ENCODE measurements around the gene MAB21L2. TPM values are rescaled to one million over a fixed set of nuclear protein-coding genes. Genes with fewer than 3 reads are reported as not detected.

The MAB21L2 gene
- polyA plus RNA-seq, 1 donor from 2014 or later: 1.6 TPM

GRCh38 chr4:150572704-150573504 is 9.0 kb upstream of the MAB21L2 start:
- Histone ChIP-seq H3K36me3 (ENCODE audit: insufficient read depth, low read length) (no peaks in the 10 kb centered on the region), H3K27me3 (ENCODE audit: insufficient read depth, low read depth, low read length) (peaks cover 60% of the 10 kb centered on the region), H3K9me3 (ENCODE audit: low read length) (no peaks in the 10 kb centered on the region), H3K4me3 (ENCODE audit: low read length) (no peak overlapping the region), H3K4me2 (ENCODE audit: low read length) (no peak overlapping the region), H3K79me2 (replicated peaks; ENCODE audit: insufficient read depth, low read length) (no peaks in the 10 kb centered on the region), H3K27ac (ENCODE audit: low read length) (no peak overlapping the region), H3K9ac (ENCODE audit: low read length) (no peak overlapping the region), H2AFZ (ENCODE audit: low read depth, low read length) (no peak overlapping the region), H3K9me2 (ENCODE audit: insufficient read depth, low read length) (no peaks in the 10 kb centered on the region), H4K20me1 (ENCODE audit: insufficient read depth) (no peaks in the 10 kb centered on the region), H3F3A (ENCODE audit: insufficient read depth, low read length, poor library complexity, severe bottlenecking) (no peaks in the 10 kb centered on the region)
- TF ChIP-seq RAD21 (conservative IDR thresholded peaks at IDR 0.05) (no peak), SMC3 (conservative IDR thresholded peaks at IDR 0.05; ENCODE audit: poor library complexity) (no peak), REST (IDR thresholded peaks at IDR 0.05; ENCODE audit: borderline replicate concordance) (no peak), EZH2 (IDR thresholded peaks at IDR 0.05; ENCODE audit: borderline replicate concordance, insufficient read depth, low read length, poor library complexity, severe bottlenecking) (no peak), MXI1 (conservative IDR thresholded peaks at IDR 0.05; ENCODE audit: poor library complexity, severe bottlenecking) (no peak), TAF1 (IDR thresholded peaks at IDR 0.05; ENCODE audit: low read depth) (no peak), CTCF (IDR thresholded peaks at IDR 0.05; ENCODE audit: poor library complexity, severe bottlenecking) (no peak), POLR2AphosphoS5 (IDR thresholded peaks at IDR 0.05) (no peak), EP300 (conservative IDR thresholded peaks at IDR 0.05; ENCODE audit: poor library complexity, severe bottlenecking) (no peak)

DNA sequence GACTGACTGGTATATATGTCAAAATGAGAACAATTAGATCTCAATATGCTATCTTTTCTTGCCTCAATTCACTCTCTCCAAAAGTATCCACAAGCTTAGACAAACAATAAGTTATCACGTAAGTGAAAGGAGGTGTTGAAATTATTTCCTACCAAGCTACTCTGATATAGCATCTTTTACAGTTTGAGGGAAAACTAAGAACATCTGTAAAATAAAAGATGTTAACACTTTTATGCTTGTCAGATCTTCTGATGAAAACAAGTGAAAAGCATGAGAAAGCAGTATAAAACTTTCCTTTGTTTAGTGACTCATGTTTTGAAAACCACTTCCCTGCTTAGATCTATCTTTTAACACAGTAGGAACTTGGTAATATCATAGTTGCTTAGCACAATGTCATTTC is 8.4 kb upstream of the MAB21L2 start:
- no peaks in the 10 kb centered on the region for H3K9me2 ChIP-seq (ENCODE audit: insufficient read depth, low read length)
- H3K79me2 ChIP-seq (replicated peaks; ENCODE audit: insufficient read depth, low read length): no peaks in the 10 kb centered on the region
- H3K4me2 ChIP-seq (ENCODE audit: low read length): no peak overlapping the region
- H4K20me1 ChIP-seq (ENCODE audit: insufficient read depth): no peaks in the 10 kb centered on the region
- H3K36me3 ChIP-seq (ENCODE audit: insufficient read depth, low read length): no peaks in the 10 kb centered on the region
- H3K27ac ChIP-seq (ENCODE audit: low read length): no peak overlapping the region
- H3K27me3 ChIP-seq (ENCODE audit: insufficient read depth, low read depth, low read length): peaks cover 66% of the 10 kb centered on the region
- no peak overlapping the region for H3K9ac ChIP-seq (ENCODE audit: low read length)
- H3F3A ChIP-seq (ENCODE audit: insufficient read depth, low read length, poor library complexity, severe bottlenecking): no peaks in the 10 kb centered on the region
- TF ChIP-seq SMC3 (conservative IDR thresholded peaks at IDR 0.05; ENCODE audit: poor library complexity): no peak
- no peak for TF ChIP-seq TAF1 (IDR thresholded peaks at IDR 0.05; ENCODE audit: low read depth)
- no peak for TF ChIP-seq MXI1 (conservative IDR thresholded peaks at IDR 0.05; ENCODE audit: poor library complexity, severe bottlenecking)
- TF ChIP-seq CTCF (IDR thresholded peaks at IDR 0.05; ENCODE audit: poor library complexity, severe bottlenecking): no peak
- H3K4me3 ChIP-seq (ENCODE audit: low read length): no peak overlapping the region
- H2AFZ ChIP-seq (ENCODE audit: low read depth, low read length): no peak overlapping the region
- H3K9me3 ChIP-seq (ENCODE audit: low read length): no peaks in the 10 kb centered on the region

All from neural cell (in vitro differentiated cells).